Esophagus muscularis mucosa (tissue), 4 donors: ENCODE measurements around the gene TENT5C. TPM values are rescaled to one million over a fixed set of nuclear protein-coding genes. Genes with fewer than 3 reads are reported as not detected.

Experiments used
- DNase-seq: peaks from one replicate; pipeline ENCODE4 v3.0.0-alpha.2; 2017; ENCODE audit errors: extremely low spot score
- H3K27ac ChIP-seq, 4 donors: fragments of 200-600 bp; sonication (generic); replicated peaks in 1 of 4; 1 replicate in 3 of 4; 2 replicates in 1 of 4; pipeline ENCODE4 v1.5.1; 2016 to 2019; ENCODE audit warnings: mild to moderate bottlenecking in 1 of 4
- H3K27me3 ChIP-seq, 4 donors: fragments of 200-600 bp; sonication (generic); one replicate each; pipeline versions ENCODE4 v1.5.1 to v1.6.0; 2016 to 2019
- H3K36me3 ChIP-seq, 4 donors: fragments of 200-600 bp; sonication (generic); one replicate each; pipeline ENCODE4 v1.5.1; 2016 to 2019
- H3K4me1 ChIP-seq, 4 donors: fragments of 200-600 bp; sonication (generic); one replicate each; pipeline ENCODE4 v1.5.1; 2016 to 2019
- H3K4me3 ChIP-seq, 4 donors: fragments of 200-600 bp; sonication (generic); 1 replicate in 2 of 4; 2 replicates in 2 of 4; pipeline ENCODE4 v1.5.1; 2016 to 2019; ENCODE audit warnings: mild to moderate bottlenecking in 4 of 4, moderate library complexity in 1 of 4
- H3K9me3 ChIP-seq, 4 donors: fragments of 200-600 bp; sonication (generic); 1 replicate in 3 of 4; 2 replicates in 1 of 4; pipeline ENCODE4 v1.5.1; 2016 to 2019
- EP300 ChIP-seq: sonication (generic); formaldehyde crosslinking; IDR thresholded peaks from one replicate; pipeline ENCODE4 v1.6.1; 2017; ENCODE audit warnings: antibody characterized with exemption
- POLR2A ChIP-seq: fragments of 450-650 bp; IDR thresholded peaks from one replicate; pipeline ENCODE4 v1.6.1; 2017; ENCODE audit warnings: antibody characterized with exemption, moderate library complexity, mild to moderate bottlenecking, low read depth
- POLR2AphosphoS5 ChIP-seq, 2 donors: sonication (generic); formaldehyde crosslinking; IDR thresholded peaks; one replicate each; pipeline ENCODE4 v1.6.1; 2017; ENCODE audit warnings: antibody characterized with exemption in 2 of 2
- WGBS: methylation state at CpG from one replicate; pipeline ENCODE4 v1.1.5; 2018; 5-methylcytosine and 5-hydroxymethylcytosine counted together
- intact Hi-C: fragments of 100-400 bp; cut with DNase I; formaldehyde crosslinking; loops from one replicate; pipeline ENCODE4 v1.15.1; 2023
- total RNA-seq, 4 donors: library from RNA; depleted of rRNA; stranded (reverse); fragments of >200 nt; gene quantifications; one replicate each; pipeline versions ENCODE4 v1.1.0 to v1.2.1, GENCODE V29; 2016
- TF ChIP-seq, protein P1 (sequence below), 3 experiments: fragments of 200-600 bp in 2 of 3; fragments of 450-650 bp in 1 of 3; sonication (generic) in 2 of 3; IDR thresholded peaks; one replicate each; pipeline ENCODE4 v1.5.1; 2017 to 2019; ENCODE audit warnings: antibody characterized with exemption in 3 of 3, mild to moderate bottlenecking in 2 of 3, moderate library complexity in 1 of 3

TENT5C gene
- total RNA-seq, 4 donors from 2014 or later = 0.92 to 6.8 (median 2.5) TPM

DNA sequence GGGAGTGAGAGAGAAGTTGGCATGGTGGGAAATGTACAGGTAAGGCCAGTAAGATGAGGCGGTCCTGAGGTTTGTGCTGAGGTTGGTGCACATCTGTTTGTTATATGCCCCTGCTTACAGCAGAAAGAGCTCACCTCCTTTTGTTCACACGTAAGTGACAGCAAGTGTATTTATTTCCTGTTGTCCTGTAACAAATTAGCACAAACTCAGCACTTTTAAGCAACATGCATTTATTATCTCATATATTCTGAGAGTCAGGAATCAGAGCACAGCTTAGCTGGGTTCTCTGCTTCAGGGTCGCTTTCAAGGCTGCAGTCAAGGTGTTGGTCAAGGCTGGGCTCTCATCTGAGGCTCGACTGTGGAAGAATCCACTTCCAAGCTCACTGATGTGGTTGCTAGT is 45.8 kb downstream of the TENT5C start:
- Histone ChIP-seq H3K27me3 (no peaks in the 10 kb centered on the region), H3K4me3 (no peak overlapping the region), H3K9me3 (no peaks in the 10 kb centered on the region), H3K27ac (no peak overlapping the region), H3K4me1 (peaks cover 0 to 5% (median 1%) of the 10 kb centered on the region in 4 donors), H3K36me3 (no peaks in the 10 kb centered on the region)
- TF ChIP-seq POLR2A = no peak
- TF ChIP-seq, protein P1, sequence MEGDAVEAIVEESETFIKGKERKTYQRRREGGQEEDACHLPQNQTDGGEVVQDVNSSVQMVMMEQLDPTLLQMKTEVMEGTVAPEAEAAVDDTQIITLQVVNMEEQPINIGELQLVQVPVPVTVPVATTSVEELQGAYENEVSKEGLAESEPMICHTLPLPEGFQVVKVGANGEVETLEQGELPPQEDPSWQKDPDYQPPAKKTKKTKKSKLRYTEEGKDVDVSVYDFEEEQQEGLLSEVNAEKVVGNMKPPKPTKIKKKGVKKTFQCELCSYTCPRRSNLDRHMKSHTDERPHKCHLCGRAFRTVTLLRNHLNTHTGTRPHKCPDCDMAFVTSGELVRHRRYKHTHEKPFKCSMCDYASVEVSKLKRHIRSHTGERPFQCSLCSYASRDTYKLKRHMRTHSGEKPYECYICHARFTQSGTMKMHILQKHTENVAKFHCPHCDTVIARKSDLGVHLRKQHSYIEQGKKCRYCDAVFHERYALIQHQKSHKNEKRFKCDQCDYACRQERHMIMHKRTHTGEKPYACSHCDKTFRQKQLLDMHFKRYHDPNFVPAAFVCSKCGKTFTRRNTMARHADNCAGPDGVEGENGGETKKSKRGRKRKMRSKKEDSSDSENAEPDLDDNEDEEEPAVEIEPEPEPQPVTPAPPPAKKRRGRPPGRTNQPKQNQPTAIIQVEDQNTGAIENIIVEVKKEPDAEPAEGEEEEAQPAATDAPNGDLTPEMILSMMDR (IDR thresholded peaks at IDR 0.05) = no peak
- no peak for TF ChIP-seq EP300
- TF ChIP-seq POLR2AphosphoS5 (IDR thresholded peaks at IDR 0.05) = no peak
- WGBS = 94% methylated on average over 3 of the region's 4 CpGs
- intact Hi-C loops = no loop called here
- DNase-seq = no peak

DNA sequence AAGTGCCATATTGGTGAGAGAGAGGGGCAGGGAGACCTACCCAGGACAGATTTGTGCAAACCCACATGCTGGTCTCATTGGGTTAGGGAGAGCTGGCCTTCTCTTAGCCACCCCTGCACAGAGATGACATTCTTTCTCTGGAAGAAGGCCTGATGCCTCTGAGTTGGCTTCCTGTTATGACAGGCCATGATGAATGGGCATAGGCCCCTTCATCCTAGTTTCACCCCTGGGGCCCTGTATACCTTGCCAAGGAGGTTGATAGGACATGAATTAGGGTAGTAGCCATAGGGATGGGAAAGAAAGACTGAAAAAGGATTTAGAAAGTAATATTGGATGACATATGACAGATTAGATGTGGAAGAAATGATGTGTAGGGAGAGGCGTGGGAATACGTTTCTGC is 46.6 kb downstream of the TENT5C start:
- TF ChIP-seq EP300 = no peak
- TF ChIP-seq POLR2AphosphoS5 (IDR thresholded peaks at IDR 0.05) = no peak
- TF ChIP-seq, protein P1 (IDR thresholded peaks at IDR 0.05) = no peak
- no peak for TF ChIP-seq POLR2A
- Histone ChIP-seq H3K27me3 (no peaks in the 10 kb centered on the region), H3K9me3 (no peaks in the 10 kb centered on the region), H3K4me1 (peaks cover 0 to 5% (median 1%) of the 10 kb centered on the region in 4 donors), H3K4me3 (no peak overlapping the region), H3K27ac (no peak overlapping the region), H3K36me3 (no peaks in the 10 kb centered on the region)
- WGBS = 80% methylated on average over 2 of the region's 2 CpGs
- DNase-seq = no peak
- intact Hi-C loops = no loop called here

DNA sequence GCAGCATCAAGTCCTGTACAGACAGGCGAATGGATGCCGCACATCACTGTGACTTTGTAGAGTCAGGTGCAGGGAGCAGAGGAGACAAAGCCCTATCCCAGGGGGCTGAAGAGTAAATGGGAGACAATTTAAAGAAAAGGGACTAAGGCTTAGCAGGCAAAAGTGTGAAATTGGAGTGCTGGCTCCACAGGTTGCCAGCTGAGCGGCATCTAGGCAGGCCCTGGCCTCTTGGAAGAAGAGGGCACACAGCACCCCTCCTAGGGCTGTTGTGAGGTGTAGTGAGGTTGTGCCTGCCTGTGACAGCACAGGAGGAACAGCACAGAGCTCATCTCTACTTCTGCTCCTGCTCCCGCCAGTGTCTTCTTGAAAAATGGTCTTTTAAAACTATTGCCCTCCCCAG is 47.3 kb downstream of the TENT5C start:
- WGBS = 95% methylated on average over 4 of the region's 4 CpGs
- Histone ChIP-seq H3K27ac (no peak overlapping the region), H3K4me1 (peaks cover 0 to 5% (median 1%) of the 10 kb centered on the region in 4 donors), H3K4me3 (no peak overlapping the region), H3K36me3 (no peaks in the 10 kb centered on the region), H3K9me3 (no peaks in the 10 kb centered on the region), H3K27me3 (no peaks in the 10 kb centered on the region)
- no peak for TF ChIP-seq EP300
- no peak for TF ChIP-seq POLR2AphosphoS5 (IDR thresholded peaks at IDR 0.05)
- TF ChIP-seq, protein P1 (IDR thresholded peaks at IDR 0.05) = no peak
- TF ChIP-seq POLR2A = no peak
- intact Hi-C loops = no loop called here
- no peak for DNase-seq

DNA sequence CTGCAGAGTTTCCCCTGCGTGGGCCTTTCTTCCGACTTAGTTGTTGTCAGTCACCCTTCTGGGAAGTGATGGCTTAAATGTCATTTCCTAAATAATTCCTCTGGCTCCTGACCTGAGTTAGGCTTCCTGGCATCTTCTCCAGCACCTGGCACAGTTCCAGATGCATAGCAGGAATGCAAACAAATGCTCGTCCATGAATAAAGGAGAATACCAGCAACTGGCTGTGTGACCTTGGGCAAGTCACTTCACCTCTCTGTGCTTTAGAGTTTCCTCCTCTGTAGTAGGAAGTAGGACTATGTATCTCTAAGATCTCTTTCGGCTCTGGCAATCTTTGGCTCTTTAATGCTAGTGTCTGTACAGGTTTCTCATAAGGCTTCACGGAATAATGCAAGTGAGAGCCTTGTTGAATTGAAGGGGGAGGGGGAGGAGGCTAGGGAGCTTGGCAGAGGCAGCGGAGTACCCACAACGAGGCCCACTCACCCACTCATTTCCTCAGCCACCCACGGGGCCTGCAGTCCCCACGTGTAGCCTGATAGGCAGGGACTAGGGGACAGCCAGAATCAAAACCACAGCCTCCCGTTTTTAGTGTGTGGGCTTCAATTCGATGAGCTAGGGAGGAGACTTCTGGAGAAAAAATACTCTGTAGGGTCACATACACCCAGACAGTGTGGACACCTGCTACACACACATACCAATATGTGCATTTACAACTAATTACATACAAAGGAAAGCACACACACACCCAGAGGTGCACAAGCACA is 48.1 kb downstream of the TENT5C start:
- H3K36me3 ChIP-seq = no peaks in the 10 kb centered on the region
- H3K9me3 ChIP-seq = no peaks in the 10 kb centered on the region
- intact Hi-C loops = no loop called here
- 54% methylated on average over 11 of the region's 11 CpGs for WGBS
- peaks cover 0 to 5% (median 1%) of the 10 kb centered on the region in 4 donors for H3K4me1 ChIP-seq
- DNase-seq = no peak
- no peaks in the 10 kb centered on the region for H3K27me3 ChIP-seq
- H3K4me3 ChIP-seq = no peak overlapping the region
- H3K27ac ChIP-seq = no peak overlapping the region
- TF ChIP-seq POLR2A (no peak), POLR2AphosphoS5 (IDR thresholded peaks at IDR 0.05) (no peak), EP300 (no peak)
- TF ChIP-seq, protein P1 (IDR thresholded peaks at IDR 0.05) = no peak
